ENCODE measurements around the gene SLC25A42. TPM values are rescaled to one million over a fixed set of nuclear protein-coding genes. Genes with fewer than 3 reads are reported as not detected.

SLC25A42 gene
- total RNA-seq, 4 donors from 2014 or later: 12.3 to 85.3 (median 37.1) TPM

GRCh38 chr19:19155495-19156219, 91.9 kb downstream of the SLC25A42 start:
- intact Hi-C loops (cut with DNase I; ENCODE audit: low total_unique reads) (no loop called here), in situ Hi-C loops (cut with MboI; ENCODE audit: low sequenced_read_pairs in 4 of 4) (no loop called here)
- no peak overlapping the region for H3K4me3 ChIP-seq
- H3K4me1 ChIP-seq: no peaks in the 10 kb centered on the region
- ATAC-seq (no peak), DNase-seq (no peak)
- no peaks in the 10 kb centered on the region for H3K9me3 ChIP-seq
- TF ChIP-seq CTCF (IDR thresholded peaks at IDR 0.05 in 4 of 5, conservative IDR thresholded peaks at IDR 0.05 in 1 of 5) (no peak), POLR2A (IDR thresholded peaks at IDR 0.05) (no peak)
- H3K36me3 ChIP-seq: peaks cover 0 to 3% of the 10 kb centered on the region in 2 donors
- no peak overlapping the region for H3K27ac ChIP-seq
- no peaks in the 10 kb centered on the region for H3K27me3 ChIP-seq

GRCh38 chr19:19157808-19158207, 94.0 kb downstream of the SLC25A42 start:
- Histone ChIP-seq H3K27ac (no peak overlapping the region), H3K27me3 (no peaks in the 10 kb centered on the region), H3K9me3 (no peaks in the 10 kb centered on the region), H3K36me3 (peaks cover 0 to 3% of the 10 kb centered on the region in 2 donors), H3K4me1 (no peaks in the 10 kb centered on the region), H3K4me3 (no peak overlapping the region)
- ATAC-seq: no peak
- intact Hi-C loops (cut with DNase I; ENCODE audit: low total_unique reads) (no loop called here), in situ Hi-C loops (cut with MboI; ENCODE audit: low sequenced_read_pairs in 4 of 4) (no loop called here)
- no peak for TF ChIP-seq POLR2A (IDR thresholded peaks at IDR 0.05)
- TF ChIP-seq CTCF (IDR thresholded peaks at IDR 0.05 in 4 of 5, conservative IDR thresholded peaks at IDR 0.05 in 1 of 5): no peak
- DNase-seq: no peak

GRCh38 chr19:19159534-19159933, 95.7 kb downstream of the SLC25A42 start:
- Histone ChIP-seq H3K27me3 (no peaks in the 10 kb centered on the region), H3K4me3 (no peak overlapping the region), H3K27ac (no peak overlapping the region), H3K9me3 (no peaks in the 10 kb centered on the region), H3K4me1 (no peaks in the 10 kb centered on the region), H3K36me3 (peaks cover 0 to 3% of the 10 kb centered on the region in 2 donors)
- TF ChIP-seq POLR2A (IDR thresholded peaks at IDR 0.05) (no peak), CTCF (IDR thresholded peaks at IDR 0.05 in 4 of 5, conservative IDR thresholded peaks at IDR 0.05 in 1 of 5) (no peak)
- intact Hi-C loops (cut with DNase I; ENCODE audit: low total_unique reads) (no loop called here), in situ Hi-C loops (cut with MboI; ENCODE audit: low sequenced_read_pairs in 4 of 4) (no loop called here)
- ATAC-seq: no peak
- no peak for DNase-seq

- Histone ChIP-seq H3K36me3 (peaks cover 0 to 3% of the 10 kb centered on the region in 2 donors), H3K4me3 (no peak overlapping the region), H3K27me3 (no peaks in the 10 kb centered on the region), H3K27ac (no peak overlapping the region), H3K9me3 (no peaks in the 10 kb centered on the region), H3K4me1 (no peaks in the 10 kb centered on the region)
- in situ Hi-C loops (cut with MboI; ENCODE audit: low sequenced_read_pairs in 4 of 4): no loop called here
- DNase-seq (no peak), ATAC-seq (no peak)
- intact Hi-C loops (cut with DNase I; ENCODE audit: low total_unique reads): no loop called here
- no peak for TF ChIP-seq POLR2A (IDR thresholded peaks at IDR 0.05)
- no peak for TF ChIP-seq CTCF (IDR thresholded peaks at IDR 0.05 in 4 of 5, conservative IDR thresholded peaks at IDR 0.05 in 1 of 5)
Measured at GRCh38 chr19:19160461-19161035, 96.8 kb downstream of the SLC25A42 start.
